NCI-H1105 (cell line): Measurements from ENCODE around the gene NID2.

ENCODE experiments used
- DNase-seq: peaks from one replicate; lab custom pipeline; 2025; lab: John Stamatoyannopoulos, UW

Gene NID2

DNA sequence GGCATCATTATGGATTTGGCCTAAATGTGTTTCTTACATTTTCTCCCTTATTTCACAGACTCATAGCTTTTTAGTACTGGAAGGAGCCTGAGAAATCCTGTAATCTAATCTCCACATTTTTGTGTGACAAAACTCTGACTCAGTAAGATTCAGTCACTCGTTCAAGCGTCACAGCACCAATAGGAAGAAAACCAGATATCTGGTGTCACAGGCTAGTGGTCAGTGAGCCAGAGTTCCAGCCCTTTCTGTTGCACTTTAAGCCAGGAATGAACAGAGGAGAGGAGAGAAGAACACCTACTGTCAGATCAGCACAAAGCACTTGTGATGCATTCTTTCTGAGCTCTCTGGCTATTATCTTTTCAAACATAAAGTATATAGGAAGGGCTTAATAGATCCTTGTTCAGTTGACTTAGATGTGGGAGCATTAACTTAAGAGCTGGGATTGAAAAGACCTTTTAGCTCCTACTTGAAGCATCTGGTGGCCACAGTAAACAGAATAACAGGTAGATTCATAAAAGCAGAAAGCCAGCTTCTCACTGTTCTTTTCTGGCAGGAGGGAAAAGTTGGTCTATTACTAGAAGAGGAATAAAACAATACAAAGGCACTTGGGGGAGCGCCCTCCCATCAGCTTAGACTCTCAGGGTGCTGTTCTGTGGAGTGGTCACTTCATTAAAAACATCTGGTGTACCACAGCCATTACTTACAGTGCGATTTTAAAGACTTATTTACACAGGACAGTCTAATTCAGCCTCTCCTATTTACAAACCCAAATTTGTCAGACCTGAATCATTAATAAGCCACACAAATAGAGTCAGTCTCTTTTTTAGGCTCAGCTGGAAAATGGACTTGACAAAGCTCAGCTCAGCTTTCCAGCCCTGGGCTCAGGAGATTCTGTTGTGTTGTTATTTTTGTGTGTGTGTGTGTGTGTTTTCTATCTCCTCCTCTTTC is 12.2 kb upstream of the NID2 start:
- DNase-seq, result no peak

DNA sequence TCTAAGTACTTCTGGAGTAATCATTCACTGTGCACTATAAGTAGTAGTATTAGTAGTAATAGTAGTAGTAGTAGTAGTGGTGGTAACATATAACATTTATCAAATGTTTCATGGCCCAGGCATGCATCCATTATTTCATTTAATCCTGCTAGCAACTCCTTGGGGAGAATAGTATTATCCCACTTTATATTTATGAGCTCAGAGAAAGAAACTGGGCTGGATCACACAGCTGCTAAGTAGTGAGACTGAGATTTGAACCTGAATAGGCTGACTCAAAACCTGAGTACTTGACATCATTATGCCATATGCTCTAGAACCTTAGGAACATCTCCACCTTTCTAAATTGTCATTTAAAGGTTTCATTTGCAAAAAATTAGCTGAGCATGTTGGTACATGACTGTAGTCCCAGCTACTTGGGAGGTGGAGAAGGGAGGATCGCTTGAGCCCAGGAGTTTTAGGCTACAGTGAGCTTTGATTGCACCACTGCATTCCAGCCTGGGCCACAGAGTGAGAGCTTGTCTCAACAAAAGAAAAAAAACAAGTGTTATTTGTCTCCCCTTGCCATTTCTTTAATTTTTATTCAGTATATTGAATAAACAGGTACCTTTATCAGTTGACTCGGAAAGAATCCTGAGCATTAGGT is 11.4 kb upstream of the NID2 start:
- no peak for DNase-seq

DNA sequence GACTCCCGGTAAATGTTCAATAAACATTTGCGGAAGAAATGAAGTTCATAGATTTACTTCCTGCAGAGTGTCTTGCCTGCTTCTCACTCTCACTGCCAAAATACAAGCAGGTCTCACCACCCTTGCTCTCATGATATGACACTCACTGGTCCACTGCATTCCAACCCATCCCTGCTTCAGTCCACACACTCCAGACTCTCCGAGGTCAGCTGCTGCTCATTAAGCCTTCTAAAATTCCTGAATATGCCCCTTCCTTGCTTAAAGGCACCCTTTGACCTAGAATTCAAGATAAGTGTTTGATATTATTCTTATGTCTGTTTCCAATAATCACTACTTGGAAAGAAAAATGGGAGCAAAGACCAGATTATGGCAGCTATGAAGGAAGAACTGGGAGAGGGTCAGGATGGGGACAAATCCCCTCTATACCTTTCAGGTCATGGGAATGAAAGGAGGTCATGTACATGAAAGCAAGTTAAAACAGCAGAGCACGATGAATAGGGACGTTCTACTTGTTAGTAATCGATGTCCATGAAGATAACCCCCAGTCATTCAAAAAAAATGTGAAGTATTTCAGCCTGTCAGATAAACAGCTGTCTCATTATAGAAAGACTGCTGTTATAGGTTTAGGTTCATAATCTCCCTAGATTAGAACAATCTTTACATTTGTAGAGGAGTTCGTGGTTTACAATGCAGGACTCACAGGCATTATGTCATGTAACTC is 10.5 kb upstream of the NID2 start:
- no peak for DNase-seq

DNA sequence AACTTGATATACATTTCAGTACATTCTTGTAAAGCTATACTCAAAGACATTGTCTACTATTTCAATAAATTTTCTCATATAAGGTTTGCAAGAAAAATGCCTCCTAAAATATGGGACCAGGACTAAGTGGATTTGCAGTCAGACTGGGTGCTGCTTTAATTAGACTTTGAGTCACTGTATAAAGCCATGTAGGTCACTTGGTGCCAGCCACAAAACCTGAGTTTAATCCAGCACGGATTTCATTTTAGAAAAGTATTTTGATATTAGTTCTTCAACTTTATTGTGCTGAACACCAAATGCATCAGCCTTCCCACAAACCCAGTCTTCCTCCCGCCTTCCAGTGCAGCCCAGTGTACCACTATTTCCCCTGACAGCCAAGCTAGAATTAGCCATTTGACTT is 9.9 kb upstream of the NID2 start:
- DNase-seq, result no peak

DNA sequence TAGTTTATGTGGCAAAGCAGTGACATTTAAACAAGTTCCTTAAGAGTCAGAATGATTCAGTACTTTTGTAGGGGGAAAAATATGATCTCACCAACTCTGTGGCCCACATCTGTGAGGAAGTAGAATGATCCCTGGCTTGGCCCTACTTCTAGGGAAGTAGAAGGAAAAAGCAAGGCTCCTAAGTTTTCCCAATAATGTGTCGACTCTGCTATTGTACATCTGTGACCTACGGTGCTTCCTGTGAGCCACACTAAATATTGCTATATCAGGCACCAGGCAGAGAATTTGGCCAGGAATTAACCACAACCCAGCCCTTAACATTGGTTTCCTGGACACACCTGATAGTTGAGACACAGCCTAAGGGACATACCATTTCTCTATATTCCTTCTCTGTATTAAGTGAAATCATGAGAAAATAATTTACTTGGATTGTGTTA is 9.3 kb upstream of the NID2 start:
- no peak for DNase-seq

DNA sequence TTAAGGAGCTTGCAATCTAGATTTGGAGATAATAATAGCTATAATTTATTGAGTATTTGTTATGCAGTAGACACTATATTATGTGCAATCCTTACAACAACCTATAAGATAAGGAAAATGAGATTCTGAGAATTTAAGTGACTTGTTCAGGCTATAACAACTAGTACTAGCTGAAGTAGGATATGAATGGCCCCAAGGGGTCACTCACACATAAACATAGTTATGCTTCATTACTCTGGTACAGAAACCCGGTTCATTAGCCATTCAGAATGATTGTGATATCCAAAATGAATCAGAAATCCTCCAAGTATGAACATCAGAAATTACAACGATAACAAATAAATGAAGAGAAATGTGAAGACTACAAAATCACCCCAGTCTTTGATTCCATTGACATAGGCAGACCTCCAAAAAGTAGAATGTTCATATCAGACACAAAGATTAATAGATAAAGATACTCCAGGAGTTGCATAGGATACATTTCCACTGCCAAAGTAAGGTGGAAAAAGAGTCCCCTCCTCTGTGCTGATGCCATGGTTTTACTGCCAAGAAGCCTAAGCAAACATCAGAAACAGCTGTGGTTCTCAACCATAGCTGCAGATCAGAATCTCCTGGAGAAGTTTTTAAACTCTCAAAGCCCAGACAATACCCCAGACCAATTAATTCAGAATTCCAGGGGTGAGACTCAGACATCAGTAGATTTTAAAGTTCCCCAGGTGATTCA is 8.6 kb upstream of the NID2 start:
- DNase-seq, result no peak

DNA sequence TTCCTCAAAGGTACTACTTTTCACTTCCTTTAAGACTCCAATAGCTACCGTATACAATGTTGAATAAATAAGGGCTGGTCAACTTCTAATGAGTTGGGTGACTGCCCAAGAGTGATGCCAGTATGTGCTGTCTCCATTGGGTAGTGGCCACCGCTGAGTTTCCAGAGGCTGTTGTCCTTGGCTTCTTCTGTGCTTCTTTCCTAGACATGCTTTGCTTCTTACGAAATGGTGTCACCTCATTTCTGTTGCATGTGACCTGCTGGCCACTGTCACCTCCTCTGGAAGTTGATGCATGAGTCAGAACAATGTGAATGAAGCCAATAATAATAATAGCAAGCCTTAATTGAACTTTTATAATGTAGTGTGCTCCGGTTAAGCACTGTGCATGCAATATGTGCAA is 7.5 kb upstream of the NID2 start:
- no peak for DNase-seq

DNA sequence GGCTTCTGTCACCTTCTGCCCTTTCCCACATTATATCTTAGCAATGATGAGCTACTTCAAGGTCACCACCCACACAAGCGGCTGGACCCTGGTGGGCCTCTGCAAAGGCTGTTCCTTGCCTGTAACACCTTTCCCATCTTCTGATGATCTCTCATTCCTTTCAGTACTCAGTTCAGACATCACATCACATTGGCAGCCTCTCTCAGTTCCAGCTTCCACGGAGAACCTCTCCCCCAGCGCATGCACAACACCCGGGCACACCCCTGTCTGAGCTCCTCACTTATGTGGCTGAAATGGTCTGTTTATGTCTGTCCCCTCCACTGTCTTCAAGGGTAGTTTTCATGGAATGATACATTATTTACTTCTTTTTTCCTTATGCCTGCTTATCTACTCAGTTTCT is 6.5 kb upstream of the NID2 start:
- no peak for DNase-seq

DNA sequence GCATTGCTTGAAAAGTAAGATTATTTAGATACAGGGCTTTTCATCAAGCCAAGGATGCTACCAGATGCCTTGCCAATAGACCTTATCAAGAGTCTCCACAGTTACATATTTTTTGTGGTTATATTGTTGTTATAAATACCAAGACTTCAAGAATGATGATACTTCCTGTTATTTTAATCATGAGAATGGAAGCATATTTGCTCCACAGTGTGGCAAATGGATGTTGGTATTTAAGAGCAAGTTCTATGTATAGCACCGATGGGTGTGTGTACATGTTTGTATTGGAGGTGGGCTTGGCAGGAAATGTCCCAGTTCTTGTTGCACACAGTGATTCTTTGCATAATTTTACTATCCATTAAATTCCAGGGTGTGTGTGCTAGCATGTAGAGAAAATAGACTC is 4.4 kb upstream of the NID2 start:
- no peak for DNase-seq

DNA sequence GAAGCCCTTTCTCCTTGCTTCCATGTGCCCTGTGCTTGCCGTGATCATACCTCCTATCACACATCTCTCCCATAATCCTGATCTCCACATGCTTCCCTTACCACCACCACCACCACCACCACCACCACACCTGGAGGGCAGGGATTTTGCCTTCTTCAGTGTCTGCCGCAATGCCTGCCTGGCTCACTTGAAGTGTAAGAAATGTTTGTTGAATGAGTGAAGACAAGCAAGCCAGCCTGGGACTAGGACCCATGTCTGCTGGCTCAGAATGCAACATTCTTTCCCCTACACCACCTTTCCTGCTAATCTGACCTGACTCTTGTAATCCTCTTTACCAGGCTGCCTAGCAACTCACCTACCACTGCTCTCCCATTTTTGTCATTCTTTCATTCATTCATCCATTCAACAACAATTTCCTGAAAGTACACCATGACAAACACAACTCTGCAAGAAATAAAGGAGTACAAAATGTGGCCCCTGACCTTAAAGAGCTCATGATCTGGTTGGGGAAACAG is 3.5 kb upstream of the NID2 start:
- DNase-seq, result no peak

DNA sequence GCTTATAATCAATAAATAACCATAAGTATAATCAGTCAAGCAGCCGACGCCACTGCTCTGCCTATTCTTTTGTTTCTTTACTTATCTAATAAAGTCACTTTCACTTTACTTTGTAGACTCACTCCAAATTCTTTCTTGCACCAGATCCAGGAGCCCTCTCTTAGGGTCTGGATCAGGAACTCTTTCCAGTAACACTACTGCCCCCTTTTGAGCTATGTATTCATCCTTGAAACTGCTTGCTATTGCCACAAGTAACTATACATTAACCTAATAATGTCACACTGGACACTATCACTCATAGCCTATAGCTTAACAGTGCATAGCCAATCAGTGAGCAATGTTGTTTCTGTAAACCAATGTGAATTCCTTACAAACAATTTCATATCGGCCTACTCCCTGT is 2.8 kb upstream of the NID2 start:
- no peak for DNase-seq

DNA sequence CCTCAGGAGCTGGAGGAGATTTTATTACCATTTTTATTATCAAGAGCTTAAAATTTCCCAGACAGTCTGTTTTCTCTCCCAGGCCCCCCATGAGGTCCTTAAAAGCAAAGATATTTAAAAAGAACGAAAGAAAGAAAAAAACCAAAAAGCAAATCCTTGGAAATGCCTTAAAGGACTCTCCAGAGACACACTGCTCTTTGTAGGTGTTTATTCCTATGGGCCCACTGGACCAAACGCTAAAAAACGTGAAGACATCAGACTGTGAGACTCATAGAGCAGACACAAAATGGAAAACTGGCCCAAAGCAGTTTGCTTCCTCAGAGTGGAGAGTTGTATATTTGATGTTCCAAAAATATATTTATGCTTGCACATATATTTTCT is 1.2 kb upstream of the NID2 start:
- no peak for DNase-seq

DNA sequence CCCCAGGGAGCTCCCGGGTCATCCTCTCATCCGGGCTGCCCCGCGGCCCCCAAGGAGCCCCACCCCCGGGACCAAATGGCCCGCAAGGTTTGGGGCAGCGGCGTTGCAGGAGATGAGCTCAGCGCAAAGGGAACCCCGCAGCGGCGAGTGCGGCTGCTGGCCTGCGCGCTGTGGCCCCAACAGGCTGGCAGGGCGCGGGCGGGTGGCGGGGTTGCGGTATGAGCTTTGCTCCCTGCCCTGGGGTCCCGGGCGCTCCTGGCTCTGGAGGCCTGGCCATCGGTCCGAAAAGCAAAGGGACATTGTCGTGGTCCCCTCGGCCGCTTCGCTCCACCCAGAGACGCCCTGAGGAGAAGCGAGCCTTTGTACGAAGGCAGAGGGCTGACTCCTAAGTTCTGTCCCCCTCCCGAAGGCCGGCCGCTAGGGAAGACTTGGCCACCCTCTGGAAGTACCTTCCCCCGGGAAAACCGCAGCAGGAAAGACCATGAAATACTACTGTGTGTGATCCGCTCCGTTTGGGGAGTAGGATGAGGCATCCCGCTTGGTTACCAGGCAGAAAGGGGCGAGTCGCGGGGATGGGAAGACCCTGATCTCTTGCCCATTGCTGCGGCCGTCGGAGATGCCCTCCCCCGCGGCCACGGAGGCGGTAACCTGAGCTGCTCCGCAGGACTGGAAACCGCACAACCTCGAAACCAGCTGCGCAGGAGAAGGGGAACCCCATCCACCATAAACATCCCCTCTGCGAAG is 620 bp upstream of the NID2 start:
- DNase-seq, result no peak

DNA sequence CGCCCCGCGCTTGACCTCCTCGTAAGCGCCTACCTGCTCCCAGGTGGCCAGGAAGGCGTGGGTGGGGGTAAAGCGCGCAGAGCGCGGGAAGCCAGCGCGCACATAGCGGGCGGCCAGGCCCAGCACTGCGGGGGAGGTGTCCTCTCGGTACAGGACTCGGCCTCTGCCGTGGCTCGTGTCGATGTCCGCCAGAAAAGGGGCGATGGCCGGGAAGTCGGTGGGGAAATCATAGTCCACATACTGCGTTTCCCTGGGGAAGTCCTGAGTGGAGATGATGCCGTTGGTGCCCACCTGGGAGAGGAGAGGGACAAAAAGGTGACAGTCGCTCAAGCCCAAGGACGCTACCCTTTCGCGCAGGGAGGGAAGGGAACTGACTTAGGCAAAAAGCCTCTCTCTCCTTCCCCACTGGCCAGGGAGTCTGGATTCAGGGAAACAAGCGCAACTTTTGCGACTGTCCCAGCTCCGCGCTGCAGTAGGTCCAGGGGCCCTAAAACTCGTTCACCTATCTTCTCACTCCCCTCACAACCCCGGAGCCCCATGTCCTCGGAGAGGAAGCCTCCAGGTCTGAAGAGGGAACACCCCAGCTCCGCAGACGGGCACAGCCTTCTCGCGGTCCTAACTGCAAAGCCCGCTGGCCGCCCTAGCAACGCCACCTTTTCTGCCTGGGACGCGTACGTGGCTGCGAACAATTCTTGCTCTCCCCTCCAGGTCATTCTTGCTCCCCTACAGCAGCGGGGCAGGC is 815 bp downstream of the NID2 start:
- DNase-seq, result no peak

DNA sequence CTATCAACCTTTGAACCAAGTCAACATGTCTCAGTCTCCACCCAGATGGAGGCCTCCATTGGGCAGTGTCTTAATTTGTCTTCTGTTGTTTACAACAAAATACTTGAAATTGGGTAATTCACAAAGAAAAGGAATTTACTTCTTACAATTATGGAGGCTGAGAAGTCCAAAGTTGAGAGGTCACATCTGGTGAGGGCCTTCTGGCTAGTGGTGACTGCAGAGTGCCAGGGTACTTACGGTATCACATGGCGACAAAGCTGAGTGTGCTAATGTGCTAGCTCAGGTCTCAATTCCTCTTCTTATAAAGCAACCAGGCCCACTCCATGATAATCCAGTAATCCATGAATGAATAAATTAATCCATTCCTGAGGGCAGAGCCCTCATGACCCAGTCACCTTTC is 4.7 kb downstream of the NID2 start:
- no peak for DNase-seq

DNA sequence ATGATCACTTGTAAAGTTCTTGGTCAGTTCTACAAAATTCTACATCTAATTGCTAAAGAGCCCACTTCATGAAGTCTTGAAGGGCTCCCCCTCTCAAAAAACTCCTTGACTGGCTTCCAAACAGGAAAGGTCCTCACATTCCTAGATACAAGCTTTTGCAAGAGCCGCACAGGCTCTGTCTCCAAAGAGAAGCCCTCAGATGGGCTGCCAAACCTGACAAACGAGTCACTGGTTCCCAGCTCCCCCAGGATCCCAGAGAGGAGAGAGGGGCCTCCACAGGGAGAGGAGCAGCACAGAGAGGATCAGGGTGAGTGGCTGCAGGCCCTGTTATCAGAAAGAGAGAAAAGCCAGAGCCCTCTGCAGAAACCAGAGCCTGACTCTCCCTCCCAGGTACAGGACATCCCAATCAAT is 5.8 kb downstream of the NID2 start:
- no peak for DNase-seq

DNA sequence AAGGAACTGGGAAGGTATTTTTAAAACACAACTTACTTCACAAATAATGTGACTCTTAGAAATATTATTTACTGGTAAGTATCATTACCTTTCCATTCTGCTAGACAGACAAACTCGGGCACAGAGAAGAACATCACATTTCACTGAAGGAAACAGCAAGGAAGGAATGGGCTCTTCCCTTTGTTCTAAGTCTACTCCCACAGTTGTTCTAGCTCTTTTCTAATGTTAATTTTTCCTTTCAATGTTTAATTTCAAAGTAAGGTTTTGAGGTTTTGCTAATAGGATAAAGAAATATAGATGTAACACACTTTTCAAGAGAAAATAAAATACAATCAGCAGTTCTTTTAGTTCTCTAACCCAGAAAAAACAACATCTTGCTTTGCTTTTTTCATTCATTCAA is 7.0 kb downstream of the NID2 start:
- no peak for DNase-seq

DNA sequence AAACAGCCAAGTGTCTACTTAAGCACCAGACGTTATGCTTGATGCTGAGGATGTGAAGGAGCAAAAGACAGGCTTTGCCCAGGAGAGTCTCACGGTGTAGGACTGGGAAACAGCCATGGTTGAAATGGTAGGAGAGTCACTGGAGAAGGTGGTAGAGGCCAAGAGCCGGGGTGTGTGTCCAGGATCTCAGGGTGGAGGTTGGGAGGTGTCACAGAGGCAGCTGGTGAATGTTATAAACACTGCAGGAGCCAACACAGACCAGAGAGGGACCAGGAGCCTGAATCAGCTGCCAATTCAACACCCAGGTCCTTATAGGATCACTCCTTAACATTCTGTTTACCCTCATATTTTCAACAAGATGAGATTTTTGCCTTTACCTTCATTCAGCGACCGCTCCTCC is 7.5 kb downstream of the NID2 start:
- no peak for DNase-seq

DNA sequence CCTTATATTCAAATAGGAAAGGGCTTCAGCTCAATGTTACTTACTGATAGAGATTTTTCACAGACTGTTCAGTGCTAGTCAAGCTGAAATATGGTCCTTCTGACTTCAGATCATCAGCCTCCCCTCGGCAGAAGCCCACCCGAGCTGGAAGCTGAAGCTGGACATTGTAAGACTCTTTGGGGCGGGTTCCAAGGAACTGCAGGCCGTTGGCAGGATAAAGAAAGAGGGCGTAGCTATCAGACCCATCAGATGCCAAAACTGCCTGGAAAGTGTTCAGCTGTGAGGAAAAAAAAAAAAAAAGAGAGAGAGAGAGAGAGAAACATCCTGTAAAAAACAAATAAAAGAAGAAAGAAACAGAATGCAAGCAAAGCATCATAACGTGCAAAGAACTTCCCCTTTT is 8.8 kb downstream of the NID2 start:
- DNase-seq, result no peak

DNA sequence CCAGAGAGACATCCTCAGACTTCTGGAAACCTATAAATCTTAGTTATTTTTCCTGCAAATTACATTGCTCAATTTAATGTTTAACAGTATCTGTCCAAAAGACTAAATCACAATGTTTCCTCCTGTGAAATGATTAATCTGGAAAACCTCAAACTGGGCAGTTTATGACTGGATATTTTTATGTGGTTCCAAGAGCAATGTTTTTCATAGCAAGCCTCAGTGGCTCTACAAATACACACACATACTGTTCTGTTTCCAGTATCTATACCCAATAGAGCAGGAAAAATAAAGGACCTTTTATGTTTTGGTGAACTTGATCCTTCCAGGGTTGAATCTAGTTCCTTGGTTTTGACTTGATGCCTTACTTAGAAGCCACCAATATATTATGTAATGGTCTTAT is 9.2 kb downstream of the NID2 start:
- no peak for DNase-seq

DNA sequence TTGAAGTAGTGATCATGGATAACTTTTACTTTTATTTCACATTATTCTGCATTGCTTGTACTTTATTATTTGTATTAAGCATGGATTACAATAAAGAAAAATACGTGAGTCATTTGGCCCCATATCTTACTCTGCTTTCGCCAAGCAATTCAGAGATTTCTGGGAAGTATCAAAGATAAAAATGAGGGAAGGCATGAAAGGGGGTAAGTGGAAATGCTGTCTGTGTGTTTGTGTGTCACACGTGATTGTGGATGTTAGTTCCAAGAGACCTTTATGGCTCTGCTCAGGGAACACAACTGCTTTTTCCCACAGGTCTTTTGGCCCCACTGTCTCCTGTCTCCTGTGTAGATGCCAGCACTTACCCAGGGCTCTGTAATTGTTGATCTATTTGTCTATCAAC is 10.5 kb downstream of the NID2 start:
- DNase-seq, result no peak
